GM12878 (cell line): ENCODE data around the gene MRNIP. TPM values are rescaled to one million over a fixed set of nuclear protein-coding genes. Genes with fewer than 3 reads are reported as not detected.

Experiments
- ATF3 ChIP-seq: IDR thresholded peaks from 2 replicates; pipeline ENCODE4 v1.6.1; 2011; ENCODE audit warnings: low read depth, mild to moderate bottlenecking, low read length, moderate library complexity, borderline replicate concordance; ENCODE audit errors: extremely low read depth
- BCL3 ChIP-seq: IDR thresholded peaks from 2 replicates; pipeline ENCODE4 v1.6.1; 2011; ENCODE audit warnings: borderline replicate concordance, low read depth, mild to moderate bottlenecking, moderate library complexity, low read length; ENCODE audit not compliant: insufficient read depth, poor library complexity, severe bottlenecking
- CREM ChIP-seq: IDR thresholded peaks from 2 replicates; pipeline ENCODE4 v1.6.1; 2014; ENCODE audit warnings: antibody characterized with exemption, low read depth
- E2F4 ChIP-seq: IDR thresholded peaks from 2 replicates; pipeline ENCODE4 v1.6.1; 2012; ENCODE audit warnings: low read depth, low read length, improper control_type of control experiment
- EED ChIP-seq: sonication (generic); IDR thresholded peaks from 2 replicates; pipeline ENCODE4 v1.6.1; 2016; ENCODE audit warnings: antibody characterized with exemption, low read depth
- EGR1 ChIP-seq, 2 experiments: IDR thresholded peaks; 1 replicate in 1 of 2; 2 replicates in 1 of 2; pipeline ENCODE4 v1.6.1; 2011 to 2012; ENCODE audit warnings: low read depth in 2 of 2, low read length in 2 of 2, borderline replicate concordance in 1 of 2, mild to moderate bottlenecking in 1 of 2, moderate library complexity in 1 of 2
- EP300 ChIP-seq, 2 experiments: fragments of 150-350 bp in 1 of 2; IDR thresholded peaks; 2 replicates each; pipeline ENCODE4 v1.6.1; 2011 to 2012; ENCODE audit warnings: low read depth in 2 of 2, low read length in 2 of 2, borderline replicate concordance in 1 of 2, improper control_type of control experiment in 1 of 2, inconsistent platforms in 1 of 2; ENCODE audit not compliant: control insufficient read depth in 1 of 2
- HDGF ChIP-seq: fragments of 450-650 bp; IDR thresholded peaks from 2 replicates; pipeline ENCODE4 v1.6.1; 2016; ENCODE audit warnings: antibody characterized with exemption
- IRF5 ChIP-seq: fragments of 450-650 bp; IDR thresholded peaks from 2 replicates; pipeline ENCODE4 v1.6.1; 2017; ENCODE audit warnings: borderline replicate concordance
- JUND ChIP-seq: IDR thresholded peaks from 2 replicates; pipeline ENCODE4 v1.6.1; 2012; ENCODE audit warnings: low read depth, mild to moderate bottlenecking, low read length, improper control_type of control experiment, moderate library complexity
- LARP7 ChIP-seq: fragments of 450-650 bp; IDR thresholded peaks from 2 replicates; pipeline ENCODE4 v1.6.1; 2017; ENCODE audit warnings: mild to moderate bottlenecking
- NKRF ChIP-seq: fragments of 450-650 bp; conservative IDR thresholded peaks from 2 replicates; pipeline ENCODE4 v1.6.1; 2017; ENCODE audit warnings: mild to moderate bottlenecking, moderate library complexity
- NRF1 ChIP-seq: conservative IDR thresholded peaks from 2 replicates; pipeline ENCODE4 v1.6.1; 2011; ENCODE audit warnings: mild to moderate bottlenecking, low read depth, low read length, improper control_type of control experiment
- PBX3 ChIP-seq: IDR thresholded peaks from 2 replicates; pipeline ENCODE4 v1.6.1; 2011; ENCODE audit warnings: mild to moderate bottlenecking, low read depth, low read length, moderate library complexity; ENCODE audit not compliant: insufficient replicate concordance
- SMAD5 ChIP-seq: IDR thresholded peaks from 2 replicates; pipeline ENCODE4 v1.6.1; 2016; ENCODE audit warnings: antibody characterized with exemption, low read depth
- ZBTB11 ChIP-seq: fragments of 450-650 bp; formaldehyde crosslinking; IDR thresholded peaks from 2 replicates; pipeline ENCODE4 v1.5.0; 2022; ENCODE audit warnings: mild to moderate bottlenecking, missing genetic modification characterization
- polyA plus RNA-seq, 11 experiments: library from polyadenylated mRNA; depleted of rRNA in 4 of 11; unstranded in 6 of 11; stranded (reverse) in 5 of 11; fragments of >200 nt; fragmentation: Nextera tagmentation in 4 of 11; fragmentation: Illumina TruSeq in 1 of 11; extraction: Ambion mirVana in 4 of 11; extraction: Trizol in 1 of 11; gene quantifications; 1 replicate in 1 of 11; 2 replicates in 10 of 11; pipeline versions ENCODE4 v1.2.1 to v1.2.3, GENCODE V29; 2011 to 2016; ENCODE audit warnings: inconsistent platforms in 2 of 11, missing spikeins in 2 of 11, low read depth in 1 of 11
- total RNA-seq, 4 experiments: library from RNA; depleted of rRNA in 3 of 4; stranded (reverse); fragments of >200 nt in 3 of 4; fragmentation: Illumina TruSeq in 1 of 4; extraction: Trizol in 1 of 4; gene quantifications; 2 replicates each; pipeline versions ENCODE4 v1.2.1 to v1.2.3, GENCODE V29; 2013 to 2021

MRNIP gene
- total and polyA plus RNA-seq, 10 of the 15 experiments (the other 5 are each of a cell fraction or from before 2014, with no cell fraction given), result 2.4 to 30.4 (median 13.1) TPM

- TF ChIP-seq E2F4 (0 out of 2 replicates have a peak, but pooled peaks have one; percentile 29), BCL3 (peak; percentile 4), LARP7 (0 out of 2 replicates have a peak, but pooled peaks have one; percentile 32), NKRF (no peak; the same call in none of the 2 replicates), SMAD5 (no peak), IRF5 (no peak), NRF1 (no peak), PBX3 (no peak), EED (no peak), HDGF (no peak), JUND (no peak), CREM (peak; percentile 35; the same call in 1 of the 2 replicates), ZBTB11 (CRISPR knock-in tag) (no peak), EGR1 (IDR thresholded peaks at IDR 0.05; ENCODE audit: borderline replicate concordance in 1 of 2, low read depth in 2 of 2, low read length in 2 of 2) (peak in 1 of 2 experiments; percentile 80; a peak in 2 of 3 replicates), ATF3 (no peak), EP300 (IDR thresholded peaks at IDR 0.05; ENCODE audit: borderline replicate concordance in 1 of 2, control insufficient read depth in 1 of 2, low read depth in 2 of 2, low read length in 2 of 2) (0 out of 4 replicates have a peak, but pooled peaks of 1 of the 2 experiments have one; percentile 26)
Measured at GRCh38 chr5:179806250-179807048, 52.2 kb downstream of the MRNIP start, which contains the start of gene MGAT4B (continued).
